Stimulated activated naive CD4-positive, alpha-beta T cell (primary cell): ENCODE results near the gene FGFR4.

ENCODE experiments used
- DNase-seq, 6 experiments: peaks; one replicate each; lab custom pipeline; 2025; lab: John Stamatoyannopoulos, UW

The FGFR4 gene

GRCh38 chr5:177085985-177086653 is 596 bp upstream of the FGFR4 start:
- no peak for DNase-seq

DNA sequence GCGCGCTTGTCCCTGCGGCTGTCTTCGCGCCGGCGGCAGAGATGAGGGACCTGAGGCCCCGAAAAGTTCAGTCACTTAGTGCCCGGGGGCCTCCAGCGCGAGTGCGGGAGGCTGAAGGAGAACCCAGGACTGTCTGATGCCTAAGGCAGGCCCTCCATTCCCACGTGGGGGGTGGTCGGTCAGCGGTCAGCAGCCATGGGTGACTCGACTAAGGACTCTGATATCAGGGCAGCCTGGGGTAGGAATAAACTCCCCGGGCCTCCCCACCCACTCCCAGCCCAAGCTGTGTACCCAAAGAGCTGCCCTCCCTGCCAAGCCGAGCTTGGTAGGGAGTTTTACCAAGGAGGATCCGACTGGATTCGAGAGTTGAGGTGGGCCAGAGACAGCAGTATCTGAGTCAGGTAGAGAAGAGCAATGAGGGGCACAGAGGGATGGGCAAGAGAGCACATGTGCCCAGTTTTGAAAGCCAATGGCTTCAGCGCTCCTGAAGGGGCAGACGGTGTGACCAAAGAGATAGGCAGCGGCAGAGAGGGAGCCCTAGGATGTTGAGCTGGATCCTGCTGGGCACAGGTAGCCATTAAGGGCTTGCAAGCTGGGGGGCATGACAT is 787 bp downstream of the FGFR4 start:
- DNase-seq: no peak

DNA sequence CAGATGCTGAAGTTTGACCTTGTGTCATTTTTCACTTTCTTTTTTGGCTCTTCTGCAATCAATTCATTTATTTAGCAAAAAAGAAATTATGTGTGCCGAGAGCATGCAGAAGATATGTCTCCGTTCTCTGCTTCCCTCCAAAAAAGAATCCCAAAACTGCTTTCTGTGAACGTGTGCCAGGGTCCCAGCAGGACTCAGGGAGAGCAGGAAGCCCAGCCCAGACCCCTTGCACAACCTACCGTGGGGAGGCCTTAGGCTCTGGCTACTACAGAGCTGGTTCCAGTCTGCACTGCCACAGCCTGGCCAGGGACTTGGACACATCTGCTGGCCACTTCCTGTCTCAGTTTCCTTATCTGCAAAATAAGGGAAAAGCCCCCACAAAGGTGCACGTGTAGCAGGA is 2.4 kb downstream of the FGFR4 start:
- DNase-seq: no peak

DNA sequence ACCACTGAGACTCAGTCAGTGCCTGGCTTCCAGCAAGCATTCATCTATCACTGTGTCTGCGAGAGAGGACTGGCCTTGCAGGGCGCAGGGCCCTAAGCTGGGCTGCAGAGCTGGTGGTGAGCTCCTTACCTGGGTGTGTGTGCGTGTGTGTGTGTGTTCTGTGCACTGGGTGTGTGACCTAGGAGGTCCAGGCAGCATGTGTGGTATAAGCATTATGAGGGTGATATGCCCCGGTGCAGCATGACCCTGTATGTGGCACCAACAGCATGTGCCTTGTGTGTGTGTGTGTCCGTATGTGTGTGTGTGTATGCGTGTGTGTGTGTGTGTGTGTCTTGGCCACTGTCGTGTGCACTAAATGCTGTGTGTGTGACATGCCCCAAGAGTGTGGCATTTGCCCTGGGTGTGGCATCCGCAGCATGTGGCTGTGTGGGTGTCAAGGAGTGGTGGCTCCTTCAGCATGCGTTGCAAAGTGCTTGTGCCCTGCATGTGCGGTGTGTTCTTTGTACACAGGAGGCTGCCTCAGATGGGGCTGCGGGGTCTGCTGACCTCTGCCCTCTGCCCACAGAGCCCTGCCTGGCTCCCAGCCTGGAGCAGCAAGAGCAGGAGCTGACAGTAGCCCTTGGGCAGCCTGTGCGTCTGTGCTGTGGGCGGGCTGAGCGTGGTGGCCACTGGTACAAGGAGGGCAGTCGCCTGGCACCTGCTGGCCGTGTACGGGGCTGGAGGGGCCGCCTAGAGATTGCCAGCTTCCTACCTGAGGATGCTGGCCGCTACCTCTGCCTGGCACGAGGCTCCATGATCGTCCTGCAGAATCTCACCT is 3.3 kb downstream of the FGFR4 start:
- DNase-seq: no peak

- DNase-seq: no peak
Measured at GRCh38 chr5:177090813-177091212, 4.1 kb downstream of the FGFR4 start.

DNA sequence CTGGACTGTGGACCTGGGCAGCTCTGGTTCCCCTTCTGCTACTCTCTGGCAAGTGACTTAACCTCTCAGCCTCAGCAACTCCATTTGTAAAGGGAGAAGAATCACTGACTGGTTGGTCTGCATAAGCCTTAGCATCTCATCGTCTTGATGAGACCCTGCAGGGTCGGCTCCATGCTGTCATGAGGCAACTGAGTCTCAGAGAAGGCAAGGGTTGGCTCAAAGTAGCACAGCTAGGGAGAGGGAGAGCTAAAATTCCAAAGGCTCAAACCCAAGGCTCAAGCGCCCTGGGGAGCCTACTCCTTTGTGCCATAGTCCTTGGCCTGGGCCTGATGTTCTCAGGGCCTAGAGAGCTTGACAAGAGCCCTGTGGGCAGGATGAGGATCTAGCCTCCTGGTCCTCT is 4.5 kb downstream of the FGFR4 start:
- no peak for DNase-seq

GRCh38 chr5:177092178-177093081 is 5.7 kb downstream of the FGFR4 start:
- DNase-seq: no peak

DNA sequence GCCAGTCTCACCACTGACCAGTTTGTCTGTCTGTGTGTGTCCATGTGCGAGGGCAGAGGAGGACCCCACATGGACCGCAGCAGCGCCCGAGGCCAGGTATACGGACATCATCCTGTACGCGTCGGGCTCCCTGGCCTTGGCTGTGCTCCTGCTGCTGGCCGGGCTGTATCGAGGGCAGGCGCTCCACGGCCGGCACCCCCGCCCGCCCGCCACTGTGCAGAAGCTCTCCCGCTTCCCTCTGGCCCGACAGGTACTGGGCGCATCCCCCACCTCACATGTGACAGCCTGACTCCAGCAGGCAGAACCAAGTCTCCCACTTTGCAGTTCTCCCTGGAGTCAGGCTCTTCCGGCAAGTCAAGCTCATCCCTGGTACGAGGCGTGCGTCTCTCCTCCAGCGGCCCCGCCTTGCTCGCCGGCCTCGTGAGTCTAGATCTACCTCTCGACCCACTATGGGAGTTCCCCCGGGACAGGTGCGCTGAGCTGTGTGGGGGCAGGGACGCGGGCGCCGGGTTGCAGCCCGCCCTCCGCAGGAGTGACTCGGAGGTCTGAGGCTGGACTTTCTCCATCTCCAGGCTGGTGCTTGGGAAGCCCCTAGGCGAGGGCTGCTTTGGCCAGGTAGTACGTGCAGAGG is 6.5 kb downstream of the FGFR4 start:
- no peak for DNase-seq

DNA sequence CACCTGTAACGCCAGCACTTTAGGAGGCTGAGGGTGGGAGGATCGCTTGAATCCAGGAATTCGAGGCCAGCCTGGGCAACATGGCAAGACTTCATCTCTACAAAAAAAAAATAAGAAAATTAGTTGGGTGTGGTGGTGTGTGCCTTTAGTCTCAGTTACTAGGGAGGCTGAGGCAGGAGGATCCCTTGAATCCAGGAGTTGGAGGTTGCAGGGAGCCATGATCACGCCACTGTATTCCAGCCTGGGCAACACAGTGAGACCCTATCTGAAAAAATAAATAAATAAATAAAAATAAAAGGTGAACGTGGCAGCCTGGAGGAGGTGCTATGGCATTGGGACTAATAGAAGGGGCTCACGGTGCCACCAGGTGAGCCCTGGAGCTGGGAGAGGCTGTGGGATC is 7.1 kb downstream of the FGFR4 start:
- DNase-seq: no peak

DNA sequence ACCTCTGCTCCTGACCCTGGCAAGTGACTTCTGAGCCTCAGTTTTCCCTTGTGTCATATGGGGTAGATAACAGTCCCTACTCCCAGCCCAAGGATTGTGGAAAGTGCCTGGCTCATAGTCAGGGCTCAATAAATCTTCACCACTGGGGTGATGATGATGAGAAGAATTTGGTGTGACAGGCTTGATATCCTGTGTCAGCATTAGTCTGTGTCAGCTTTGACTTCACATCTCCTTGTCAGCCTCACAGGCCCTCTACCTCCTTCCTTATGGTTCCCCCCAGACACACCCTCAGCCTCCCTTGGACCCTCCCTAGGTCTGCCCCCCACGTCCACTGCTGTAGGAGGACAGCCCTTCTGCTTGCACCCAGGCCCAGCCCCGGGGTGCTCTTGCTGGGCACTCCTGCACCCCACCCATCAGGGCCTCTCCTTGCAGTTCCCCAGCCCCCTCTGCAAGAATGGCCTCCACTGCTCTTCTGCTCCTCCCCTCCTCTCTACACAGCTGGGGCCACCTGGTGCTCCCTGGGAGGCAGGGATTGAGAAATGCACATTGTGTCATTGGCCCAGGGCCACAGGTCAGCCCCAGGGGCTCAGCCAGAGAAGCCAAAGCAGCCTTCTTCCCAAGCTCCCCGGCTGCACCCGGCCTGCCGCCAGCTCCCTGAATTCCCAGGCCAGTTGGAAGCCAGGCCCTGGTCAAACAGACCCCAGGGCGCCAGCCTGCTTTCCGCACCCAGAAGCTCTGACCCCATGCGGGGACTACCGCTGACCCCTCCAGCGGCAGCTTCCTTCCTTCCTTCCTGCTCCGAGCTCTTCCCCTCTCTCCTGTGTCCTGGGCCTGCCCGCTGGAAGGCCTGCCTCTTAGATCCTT is 7.7 kb downstream of the FGFR4 start:
- DNase-seq: no peak

DNA sequence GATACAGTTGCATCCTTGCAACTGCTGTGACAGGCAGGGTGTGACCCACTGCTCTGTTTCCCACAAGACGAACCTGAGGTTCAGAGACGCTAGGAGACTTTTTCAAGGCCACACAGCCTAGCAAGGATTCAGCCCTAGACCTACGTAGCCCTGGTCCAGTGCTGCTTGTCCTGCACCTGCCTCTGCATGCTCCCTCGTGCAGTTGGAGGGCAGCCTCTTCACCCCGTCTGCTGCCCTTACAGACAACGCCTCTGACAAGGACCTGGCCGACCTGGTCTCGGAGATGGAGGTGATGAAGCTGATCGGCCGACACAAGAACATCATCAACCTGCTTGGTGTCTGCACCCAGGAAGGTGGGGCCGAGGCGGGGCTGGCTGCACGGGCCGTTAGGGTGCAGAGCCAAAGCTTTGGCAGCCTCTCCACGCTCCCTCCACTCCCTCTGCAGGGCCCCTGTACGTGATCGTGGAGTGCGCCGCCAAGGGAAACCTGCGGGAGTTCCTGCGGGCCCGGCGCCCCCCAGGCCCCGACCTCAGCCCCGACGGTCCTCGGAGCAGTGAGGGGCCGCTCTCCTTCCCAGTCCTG is 8.5 kb downstream of the FGFR4 start:
- no peak for DNase-seq

- DNase-seq: no peak
Measured at GRCh38 chr5:177096162-177097015, 9.7 kb downstream of the FGFR4 start.

GRCh38 chr5:177097016-177097985 is 10.6 kb downstream of the FGFR4 start:
- no peak for DNase-seq

DNA sequence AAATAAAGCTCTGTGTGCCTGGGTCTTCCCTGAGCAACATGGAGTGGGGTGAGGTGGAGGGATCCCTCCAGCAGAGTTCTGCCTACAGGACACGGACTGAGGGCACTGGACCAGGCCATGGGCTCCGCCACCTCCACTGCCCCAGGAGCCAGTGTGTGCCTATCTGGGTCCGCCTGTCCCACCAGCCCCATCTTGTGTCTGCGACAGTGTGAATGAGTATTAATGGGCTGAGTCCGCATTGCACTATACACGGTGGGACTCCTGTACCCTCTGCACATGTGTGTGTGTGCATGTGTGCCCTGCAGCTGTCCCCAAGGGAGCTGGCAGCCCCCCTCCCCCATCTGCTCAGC is 11.4 kb downstream of the FGFR4 start:
- DNase-seq: no peak

GRCh38 chr5:177098470-177099141 is 11.9 kb downstream of the FGFR4 start:
- no peak for DNase-seq

- DNase-seq: no peak
Measured at GRCh38 chr5:177099422-177100093, 12.8 kb downstream of the FGFR4 start.

DNA sequence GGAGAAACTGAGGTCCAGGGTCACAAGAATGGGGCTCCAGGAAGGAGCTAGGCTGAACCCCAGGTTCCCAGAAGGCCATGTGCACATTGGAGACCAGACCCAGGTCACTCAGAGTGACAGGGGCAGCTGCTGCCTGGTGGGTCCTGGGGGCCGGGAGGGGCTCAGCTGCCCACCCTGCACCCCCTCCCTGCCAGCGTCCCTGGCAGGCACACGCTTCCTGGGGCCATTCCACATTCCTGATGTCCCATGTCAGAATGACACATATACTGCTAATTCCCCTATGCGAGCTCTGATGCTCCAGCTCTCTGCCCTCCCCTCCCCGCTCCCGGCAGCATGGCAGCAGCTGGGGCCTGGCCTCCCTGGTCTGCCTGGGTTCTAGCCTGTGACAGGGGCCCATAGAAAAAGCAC is 14.0 kb downstream of the FGFR4 start:
- no peak for DNase-seq
